GM13977 (cell line): Measurements from ENCODE around the gene AHI1.
"Not testable (repeated sequence)": the region's sequence is repeated elsewhere in the genome, so short reads cannot be mapped to it uniquely, and the experiment has no call there.

Source experiments
- DNase-seq: peaks from one replicate; pipeline ENCODE4 v3.0.0; 2012; ENCODE audit warnings: low spot score
- in situ Hi-C: fragments of 300-500 bp; cut with MboI; formaldehyde crosslinking; loops from one replicate; pipeline ENCODE4 v1.12.0; 2022; ENCODE audit warnings: low sequenced_read_pairs, low pct_unique_long_range_greater_than_20kb, mixed read lengths, inconsistent platforms; ENCODE audit not compliant: unreplicated experiment
- TF ChIP-seq, protein P1 (sequence below): IDR thresholded peaks from 2 replicates; pipeline ENCODE4 v1.5.1; 2012; ENCODE audit warnings: mild to moderate bottlenecking, control low read depth; ENCODE audit not compliant: insufficient read depth; ENCODE audit errors: extremely low read depth, missing control alignments

AHI1 gene

DNA sequence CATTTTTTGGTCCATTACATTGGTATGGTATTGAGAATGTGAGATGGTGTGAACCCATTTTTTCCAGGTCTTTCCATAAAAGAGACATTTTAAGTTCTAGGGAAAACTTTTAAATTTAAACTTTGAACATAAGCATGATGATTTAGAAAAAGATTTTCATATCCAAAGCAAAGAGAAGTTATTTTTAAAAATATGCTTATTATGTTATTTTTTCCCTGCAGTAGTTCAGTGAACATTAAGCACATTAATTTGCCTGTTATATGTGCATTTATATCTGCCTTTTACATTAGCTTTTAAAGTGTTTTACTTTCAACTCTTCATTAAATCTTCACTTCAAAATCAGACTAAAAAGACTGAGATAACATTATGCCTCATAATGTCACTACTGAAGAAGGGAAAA, 116.7 kb downstream of the AHI1 start:
- TF ChIP-seq, protein P1, sequence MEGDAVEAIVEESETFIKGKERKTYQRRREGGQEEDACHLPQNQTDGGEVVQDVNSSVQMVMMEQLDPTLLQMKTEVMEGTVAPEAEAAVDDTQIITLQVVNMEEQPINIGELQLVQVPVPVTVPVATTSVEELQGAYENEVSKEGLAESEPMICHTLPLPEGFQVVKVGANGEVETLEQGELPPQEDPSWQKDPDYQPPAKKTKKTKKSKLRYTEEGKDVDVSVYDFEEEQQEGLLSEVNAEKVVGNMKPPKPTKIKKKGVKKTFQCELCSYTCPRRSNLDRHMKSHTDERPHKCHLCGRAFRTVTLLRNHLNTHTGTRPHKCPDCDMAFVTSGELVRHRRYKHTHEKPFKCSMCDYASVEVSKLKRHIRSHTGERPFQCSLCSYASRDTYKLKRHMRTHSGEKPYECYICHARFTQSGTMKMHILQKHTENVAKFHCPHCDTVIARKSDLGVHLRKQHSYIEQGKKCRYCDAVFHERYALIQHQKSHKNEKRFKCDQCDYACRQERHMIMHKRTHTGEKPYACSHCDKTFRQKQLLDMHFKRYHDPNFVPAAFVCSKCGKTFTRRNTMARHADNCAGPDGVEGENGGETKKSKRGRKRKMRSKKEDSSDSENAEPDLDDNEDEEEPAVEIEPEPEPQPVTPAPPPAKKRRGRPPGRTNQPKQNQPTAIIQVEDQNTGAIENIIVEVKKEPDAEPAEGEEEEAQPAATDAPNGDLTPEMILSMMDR = no peak
- no peak for DNase-seq
- in situ Hi-C loops = no loop called here

DNA sequence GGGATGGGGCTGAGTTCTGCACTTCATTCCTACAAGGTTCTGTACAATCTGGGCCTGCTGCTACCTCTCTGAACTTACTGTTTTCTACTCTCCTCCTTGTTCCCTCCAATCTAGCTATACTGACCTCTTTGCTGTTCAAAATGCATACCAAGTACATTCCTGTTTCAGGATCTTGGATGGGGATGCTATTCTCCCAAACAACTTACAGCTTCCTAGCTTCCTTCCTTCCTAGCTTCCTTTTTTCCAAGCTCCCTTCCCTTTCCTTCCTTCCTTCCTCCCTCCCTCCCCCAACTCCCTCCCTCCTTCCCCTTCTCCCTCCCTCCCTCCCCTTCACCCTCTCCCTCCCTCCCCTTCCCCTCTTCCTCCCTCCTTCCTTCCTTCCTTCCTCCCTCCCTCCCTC, 117.9 kb downstream of the AHI1 start:
- no peak for DNase-seq
- in situ Hi-C loops = no loop called here
- TF ChIP-seq, protein P1 = no peak

DNA sequence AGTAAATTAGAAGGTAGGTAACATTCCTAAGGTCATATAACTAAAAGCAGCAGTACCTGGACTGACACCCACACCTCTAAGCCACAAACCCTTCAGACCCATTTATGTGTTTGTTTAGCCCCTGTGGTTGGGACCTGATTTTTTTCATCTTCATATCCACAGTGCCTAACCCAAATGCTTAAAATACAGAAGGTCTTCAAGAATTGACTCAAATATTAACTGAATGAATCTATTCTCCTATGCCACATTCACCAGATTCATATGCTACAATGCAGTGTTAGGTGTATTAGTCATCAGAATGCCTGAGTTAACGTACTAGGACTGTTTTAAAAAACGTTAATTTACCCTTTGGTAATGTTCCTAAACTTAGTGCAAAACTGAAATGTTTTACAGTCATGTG, 124.8 kb downstream of the AHI1 start:
- TF ChIP-seq, protein P1 = no peak

DNA sequence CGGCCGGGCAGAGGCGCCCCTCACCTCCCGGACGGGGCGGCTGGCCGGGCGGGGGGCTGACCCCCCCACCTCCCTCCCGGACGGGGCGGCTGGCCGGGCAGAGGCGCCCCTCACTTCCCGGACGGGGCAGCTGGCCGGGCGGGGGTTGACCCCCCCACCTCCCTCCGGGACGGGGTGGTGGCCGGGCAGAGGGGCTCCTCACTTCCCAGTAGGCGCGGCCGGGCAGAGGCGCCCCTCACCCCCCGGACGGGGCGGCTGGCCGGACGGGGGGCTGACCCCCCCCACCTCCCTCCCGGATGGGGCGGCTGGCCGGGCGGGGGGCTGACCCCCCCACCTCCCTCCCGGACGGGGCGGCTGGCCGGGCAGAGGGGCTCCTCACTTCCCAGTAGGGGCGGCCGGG, 133.9 kb downstream of the AHI1 start:
- in situ Hi-C loops, DNase-seq: not testable (repeated sequence)

More for the DNA sequence above, 124.8 kb downstream of the AHI1 start:
- DNase-seq = no peak
- in situ Hi-C loops = no loop called here

DNA sequence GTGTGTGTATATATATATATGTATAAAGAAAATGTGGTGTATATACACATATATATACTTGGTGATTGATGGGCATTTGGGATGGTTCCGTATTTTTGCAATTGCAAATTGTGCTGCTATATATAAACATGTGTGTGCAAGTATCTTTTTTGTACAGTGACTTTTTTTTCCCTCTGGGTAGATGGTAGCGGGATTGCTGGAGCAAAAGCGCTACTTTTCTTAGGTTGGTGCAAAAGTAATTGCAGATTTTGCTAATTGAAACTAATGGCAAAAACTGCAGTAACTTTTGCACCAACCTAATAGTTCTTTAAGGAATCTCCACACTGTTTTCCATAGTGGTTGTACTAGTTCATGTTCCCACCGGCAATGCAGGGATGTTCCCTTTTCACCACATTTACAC, 135.4 kb downstream of the AHI1 start:
- TF ChIP-seq, protein P1 = no peak
- in situ Hi-C loops = no loop called here
- DNase-seq = no peak

DNA sequence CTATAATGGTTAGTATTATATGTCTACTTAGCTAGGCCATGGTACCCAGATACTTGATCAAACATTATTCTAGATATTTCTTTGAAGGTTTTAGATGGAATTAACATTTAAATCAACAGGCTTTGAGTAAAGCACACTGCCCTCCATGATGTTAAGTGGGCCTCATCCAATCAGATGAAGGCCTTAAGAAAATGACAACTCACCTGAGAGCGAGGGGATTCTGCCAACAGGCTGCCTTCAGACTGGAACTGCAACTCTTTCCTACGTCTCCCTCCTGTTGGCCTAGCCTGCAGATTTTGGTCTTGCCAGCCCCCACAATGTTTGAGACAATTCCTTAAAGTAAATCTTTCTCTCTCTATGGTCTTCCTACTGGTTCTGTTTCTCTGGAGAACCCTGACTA, 137.3 kb downstream of the AHI1 start:
- DNase-seq = no peak
- TF ChIP-seq, protein P1 = no peak
- in situ Hi-C loops = no loop called here

DNA sequence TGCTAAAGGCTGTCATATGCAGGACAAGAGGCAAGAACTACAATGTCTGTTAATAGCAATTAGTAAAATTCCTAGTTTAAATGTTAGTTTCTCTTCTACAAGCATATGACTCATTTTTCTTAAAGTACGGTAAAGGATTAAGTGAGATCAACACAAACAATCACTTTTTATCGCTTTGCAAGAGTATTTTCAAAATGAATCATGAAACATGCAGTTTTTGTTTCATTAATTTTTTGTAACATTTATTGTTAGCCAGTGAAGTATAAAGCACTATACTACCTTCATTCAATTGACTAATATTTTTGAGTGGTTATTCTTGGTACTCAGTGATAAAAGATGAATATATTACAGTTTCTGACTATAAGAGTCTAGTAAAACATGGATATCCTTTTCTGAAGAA, 138.6 kb downstream of the AHI1 start:
- in situ Hi-C loops = no loop called here
- TF ChIP-seq, protein P1 = no peak
- no peak for DNase-seq
